HepG2 (cell line): Measurements from ENCODE around the gene ABCB6. TPM values are rescaled to one million over a fixed set of nuclear protein-coding genes. Genes with fewer than 3 reads are reported as not detected.

Source experiments
- AHR ChIP-seq: IDR thresholded peaks from 2 replicates; pipeline ENCODE4 v1.6.1; 2018; ENCODE audit warnings: missing genetic modification reagents, missing compliant biosample characterization
- ARNT2 ChIP-seq: sonication (generic); formaldehyde crosslinking; IDR thresholded peaks from 2 replicates; pipeline ENCODE4 v1.8.0; 2022; ENCODE audit warnings: mild to moderate bottlenecking, low read depth, missing genetic modification reagents, moderate library complexity
- CC2D1A ChIP-seq: sonication (generic); formaldehyde crosslinking; IDR thresholded peaks from 2 replicates; pipeline ENCODE4 v1.8.1; 2023; ENCODE audit warnings: mild to moderate bottlenecking, missing genetic modification reagents
- HNRNPL ChIP-seq: fragments of 200-400 bp; formaldehyde crosslinking; IDR thresholded peaks from 2 replicates; pipeline ENCODE4 v1.6.1; 2017; ENCODE audit warnings: mild to moderate bottlenecking, low read depth, low read length
- NONO ChIP-seq, 2 experiments: fragments of 450-650 bp in 1 of 2; sonication (generic) in 1 of 2; formaldehyde crosslinking in 1 of 2; IDR thresholded peaks in 1 of 2; conservative IDR thresholded peaks in 1 of 2; 2 replicates each; pipeline versions ENCODE4 v1.6.1 to v1.8.0; 2017 to 2022; ENCODE audit warnings: mild to moderate bottlenecking in 1 of 2, missing genetic modification reagents in 1 of 2, moderate library complexity in 1 of 2
- SALL1 ChIP-seq: sonication (generic); formaldehyde crosslinking; IDR thresholded peaks from 2 replicates; pipeline ENCODE4 v1.8.0; 2022; ENCODE audit warnings: mild to moderate bottlenecking, missing genetic modification reagents
- SRSF1 ChIP-seq: fragments of 200-400 bp; formaldehyde crosslinking; optimal IDR thresholded peaks from 2 replicates; pipeline ENCODE3; 2017; ENCODE audit warnings: mild to moderate bottlenecking, low read depth, low read length, moderate library complexity
- ZNF33A ChIP-seq: sonication (generic); formaldehyde crosslinking; IDR thresholded peaks from 2 replicates; pipeline ENCODE4 v1.5.1; 2020; ENCODE audit warnings: missing genetic modification reagents, mild to moderate bottlenecking, moderate library complexity, borderline replicate concordance
- ZNF431 ChIP-seq: sonication (generic); formaldehyde crosslinking; IDR thresholded peaks from 2 replicates; pipeline ENCODE4 v1.9.0; 2022; ENCODE audit warnings: missing genetic modification reagents, low read depth, mild to moderate bottlenecking, borderline replicate concordance
- polyA plus RNA-seq, 8 experiments: library from polyadenylated mRNA; depleted of rRNA in 3 of 8; stranded (reverse) in 7 of 8; unstranded in 1 of 8; fragments of >200 nt; fragmentation: Illumina TruSeq in 4 of 8; extraction: Trizol in 4 of 8; gene quantifications; 2 replicates each; pipeline versions ENCODE4 v1.2.1 to v1.2.3, GENCODE V29; 2011 to 2016; ENCODE audit warnings: low read depth in 4 of 8, missing spikeins in 1 of 8, mixed read lengths in 1 of 8; ENCODE audit not compliant: insufficient read depth in 1 of 8
- total RNA-seq, 5 experiments: library from RNA; depleted of rRNA; stranded (reverse); fragments of >200 nt; fragmentation: Illumina TruSeq; extraction: Trizol; gene quantifications; 2 replicates each; pipeline ENCODE4 v1.2.3, GENCODE V29; 2016; ENCODE audit warnings: low read depth in 1 of 5
- TF ChIP-seq, protein P1 (sequence below): sonication (generic); formaldehyde crosslinking; IDR thresholded peaks from 2 replicates; pipeline ENCODE4 v1.4.0; 2020; ENCODE audit warnings: missing genetic modification reagents, borderline replicate concordance
- TF ChIP-seq, protein P2 (sequence below): sonication (generic); formaldehyde crosslinking; IDR thresholded peaks from 2 replicates; pipeline ENCODE4 v1.4.0; 2020; ENCODE audit warnings: missing genetic modification reagents, borderline replicate concordance
- TF ChIP-seq, protein P3 (sequence below): sonication (generic); formaldehyde crosslinking; IDR thresholded peaks from 2 replicates; pipeline ENCODE4 v1.4.0; 2020; ENCODE audit warnings: missing genetic modification reagents
- TF ChIP-seq, protein P4 (sequence below), 2 experiments: sonication (generic) in 1 of 2; formaldehyde crosslinking in 1 of 2; IDR thresholded peaks; 2 replicates each; pipeline versions ENCODE4 v1.6.1 to v1.9.0; 2014 to 2022; ENCODE audit warnings: antibody characterized with exemption in 1 of 2, borderline replicate concordance in 1 of 2, inconsistent platforms in 1 of 2, low read depth in 1 of 2, missing genetic modification reagents in 1 of 2

Gene ABCB6
- total and polyA plus RNA-seq, 2 of the 13 experiments (the other 11 are each of a cell fraction or from before 2014, with no cell fraction given), result 91.1 to 137 TPM

- TF ChIP-seq, protein P1, sequence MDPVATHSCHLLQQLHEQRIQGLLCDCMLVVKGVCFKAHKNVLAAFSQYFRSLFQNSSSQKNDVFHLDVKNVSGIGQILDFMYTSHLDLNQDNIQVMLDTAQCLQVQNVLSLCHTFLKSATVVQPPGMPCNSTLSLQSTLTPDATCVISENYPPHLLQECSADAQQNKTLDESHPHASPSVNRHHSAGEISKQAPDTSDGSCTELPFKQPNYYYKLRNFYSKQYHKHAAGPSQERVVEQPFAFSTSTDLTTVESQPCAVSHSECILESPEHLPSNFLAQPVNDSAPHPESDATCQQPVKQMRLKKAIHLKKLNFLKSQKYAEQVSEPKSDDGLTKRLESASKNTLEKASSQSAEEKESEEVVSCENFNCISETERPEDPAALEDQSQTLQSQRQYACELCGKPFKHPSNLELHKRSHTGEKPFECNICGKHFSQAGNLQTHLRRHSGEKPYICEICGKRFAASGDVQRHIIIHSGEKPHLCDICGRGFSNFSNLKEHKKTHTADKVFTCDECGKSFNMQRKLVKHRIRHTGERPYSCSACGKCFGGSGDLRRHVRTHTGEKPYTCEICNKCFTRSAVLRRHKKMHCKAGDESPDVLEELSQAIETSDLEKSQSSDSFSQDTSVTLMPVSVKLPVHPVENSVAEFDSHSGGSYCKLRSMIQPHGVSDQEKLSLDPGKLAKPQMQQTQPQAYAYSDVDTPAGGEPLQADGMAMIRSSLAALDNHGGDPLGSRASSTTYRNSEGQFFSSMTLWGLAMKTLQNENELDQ, result no peak
- TF ChIP-seq ZNF431 (0 out of 2 replicates have a peak, but pooled peaks have one; percentile 4), NONO (IDR thresholded peaks at IDR 0.05) (no peak), NONO (CRISPR knock-in tag; conservative IDR thresholded peaks at IDR 0.05) (peak; percentile 94), AHR (CRISPR knock-in tag) (peak; percentile 21), CC2D1A (CRISPR knock-in tag) (0 out of 2 replicates have a peak, but pooled peaks have one; percentile 10), ZNF33A (no peak), ARNT2 (CRISPR knock-in tag) (peak; percentile 82; the same call in 1 of the 2 replicates), SALL1 (CRISPR knock-in tag) (peak; percentile 75; the same call in 1 of the 2 replicates), HNRNPL (peak; percentile 60; the same call in 1 of the 2 replicates), SRSF1 (peak; percentile 45)
- TF ChIP-seq, protein P2, sequence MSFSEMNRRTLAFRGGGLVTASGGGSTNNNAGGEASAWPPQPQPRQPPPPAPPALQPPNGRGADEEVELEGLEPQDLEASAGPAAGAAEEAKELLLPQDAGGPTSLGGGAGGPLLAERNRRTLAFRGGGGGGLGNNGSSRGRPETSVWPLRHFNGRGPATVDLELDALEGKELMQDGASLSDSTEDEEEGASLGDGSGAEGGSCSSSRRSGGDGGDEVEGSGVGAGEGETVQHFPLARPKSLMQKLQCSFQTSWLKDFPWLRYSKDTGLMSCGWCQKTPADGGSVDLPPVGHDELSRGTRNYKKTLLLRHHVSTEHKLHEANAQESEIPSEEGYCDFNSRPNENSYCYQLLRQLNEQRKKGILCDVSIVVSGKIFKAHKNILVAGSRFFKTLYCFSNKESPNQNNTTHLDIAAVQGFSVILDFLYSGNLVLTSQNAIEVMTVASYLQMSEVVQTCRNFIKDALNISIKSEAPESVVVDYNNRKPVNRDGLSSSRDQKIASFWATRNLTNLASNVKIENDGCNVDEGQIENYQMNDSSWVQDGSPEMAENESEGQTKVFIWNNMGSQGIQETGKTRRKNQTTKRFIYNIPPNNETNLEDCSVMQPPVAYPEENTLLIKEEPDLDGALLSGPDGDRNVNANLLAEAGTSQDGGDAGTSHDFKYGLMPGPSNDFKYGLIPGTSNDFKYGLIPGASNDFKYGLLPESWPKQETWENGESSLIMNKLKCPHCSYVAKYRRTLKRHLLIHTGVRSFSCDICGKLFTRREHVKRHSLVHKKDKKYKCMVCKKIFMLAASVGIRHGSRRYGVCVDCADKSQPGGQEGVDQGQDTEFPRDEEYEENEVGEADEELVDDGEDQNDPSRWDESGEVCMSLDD (CRISPR knock-in tag), result no peak
- TF ChIP-seq, protein P3, sequence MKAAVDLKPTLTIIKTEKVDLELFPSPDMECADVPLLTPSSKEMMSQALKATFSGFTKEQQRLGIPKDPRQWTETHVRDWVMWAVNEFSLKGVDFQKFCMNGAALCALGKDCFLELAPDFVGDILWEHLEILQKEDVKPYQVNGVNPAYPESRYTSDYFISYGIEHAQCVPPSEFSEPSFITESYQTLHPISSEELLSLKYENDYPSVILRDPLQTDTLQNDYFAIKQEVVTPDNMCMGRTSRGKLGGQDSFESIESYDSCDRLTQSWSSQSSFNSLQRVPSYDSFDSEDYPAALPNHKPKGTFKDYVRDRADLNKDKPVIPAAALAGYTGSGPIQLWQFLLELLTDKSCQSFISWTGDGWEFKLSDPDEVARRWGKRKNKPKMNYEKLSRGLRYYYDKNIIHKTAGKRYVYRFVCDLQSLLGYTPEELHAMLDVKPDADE, result no peak
- TF ChIP-seq, protein P4, sequence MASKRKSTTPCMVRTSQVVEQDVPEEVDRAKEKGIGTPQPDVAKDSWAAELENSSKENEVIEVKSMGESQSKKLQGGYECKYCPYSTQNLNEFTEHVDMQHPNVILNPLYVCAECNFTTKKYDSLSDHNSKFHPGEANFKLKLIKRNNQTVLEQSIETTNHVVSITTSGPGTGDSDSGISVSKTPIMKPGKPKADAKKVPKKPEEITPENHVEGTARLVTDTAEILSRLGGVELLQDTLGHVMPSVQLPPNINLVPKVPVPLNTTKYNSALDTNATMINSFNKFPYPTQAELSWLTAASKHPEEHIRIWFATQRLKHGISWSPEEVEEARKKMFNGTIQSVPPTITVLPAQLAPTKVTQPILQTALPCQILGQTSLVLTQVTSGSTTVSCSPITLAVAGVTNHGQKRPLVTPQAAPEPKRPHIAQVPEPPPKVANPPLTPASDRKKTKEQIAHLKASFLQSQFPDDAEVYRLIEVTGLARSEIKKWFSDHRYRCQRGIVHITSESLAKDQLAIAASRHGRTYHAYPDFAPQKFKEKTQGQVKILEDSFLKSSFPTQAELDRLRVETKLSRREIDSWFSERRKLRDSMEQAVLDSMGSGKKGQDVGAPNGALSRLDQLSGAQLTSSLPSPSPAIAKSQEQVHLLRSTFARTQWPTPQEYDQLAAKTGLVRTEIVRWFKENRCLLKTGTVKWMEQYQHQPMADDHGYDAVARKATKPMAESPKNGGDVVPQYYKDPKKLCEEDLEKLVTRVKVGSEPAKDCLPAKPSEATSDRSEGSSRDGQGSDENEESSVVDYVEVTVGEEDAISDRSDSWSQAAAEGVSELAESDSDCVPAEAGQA (IDR thresholded peaks at IDR 0.05; ENCODE audit: low read depth), result 0 out of 2 replicates have a peak, but pooled peaks have one; percentile 35
- TF ChIP-seq, protein P4 (CRISPR knock-in tag; IDR thresholded peaks at IDR 0.05; ENCODE audit: borderline replicate concordance), result no peak
Observed at GRCh38 chr2:219249203-219249980, 30.6 kb upstream of the ABCB6 start (continued).
